ENCODE results near the gene NKD2.
"Not testable (repeated sequence)": the region's sequence is repeated elsewhere in the genome, so short reads cannot be mapped to it uniquely, and the experiment has no call there.

NKD2 gene

GRCh38 chr5:966941-967340, 41.7 kb upstream of the NKD2 start:
- Histone ChIP-seq H3K36me3 (replicated peaks; ENCODE audit: insufficient read depth, low read length) (no peaks in the 10 kb centered on the region), H3K9me3 (replicated peaks; ENCODE audit: insufficient read depth, low read length) (no peaks in the 10 kb centered on the region), H3K4me2 (ENCODE audit: low read depth, low read length) (no peak overlapping the region), H2AFZ (ENCODE audit: low read length) (no peak overlapping the region), H3K27ac (ENCODE audit: low read length) (no peak overlapping the region), H3K9me2 (replicated peaks; ENCODE audit: insufficient read depth, low read length) (no peaks in the 10 kb centered on the region), H3K4me3 (ENCODE audit: low read length) (no peak overlapping the region), H3K79me2 (ENCODE audit: low read length) (no peaks in the 10 kb centered on the region), H4K20me1 (ENCODE audit: insufficient read depth, low read length) (no peaks in the 10 kb centered on the region), H3K9ac (ENCODE audit: low read length) (no peak overlapping the region), H3K4me1 (ENCODE audit: low read length) (peaks cover 37% of the 10 kb centered on the region), H3K27me3 (replicated peaks; ENCODE audit: insufficient read depth, low read length) (peaks cover 44% of the 10 kb centered on the region), H3F3A (ENCODE audit: insufficient read depth, low read length) (peaks cover 26% of the 10 kb centered on the region; the same call in 1 of the 2 replicates)
- no peak for TF ChIP-seq EZH2 (optimal IDR thresholded peaks at IDR 0.05; ENCODE audit: low read depth, low read length)
- no peak for TF ChIP-seq EZH2phosphoT487 (IDR thresholded peaks at IDR 0.05; ENCODE audit: low read length)
- TF ChIP-seq, protein P1, sequence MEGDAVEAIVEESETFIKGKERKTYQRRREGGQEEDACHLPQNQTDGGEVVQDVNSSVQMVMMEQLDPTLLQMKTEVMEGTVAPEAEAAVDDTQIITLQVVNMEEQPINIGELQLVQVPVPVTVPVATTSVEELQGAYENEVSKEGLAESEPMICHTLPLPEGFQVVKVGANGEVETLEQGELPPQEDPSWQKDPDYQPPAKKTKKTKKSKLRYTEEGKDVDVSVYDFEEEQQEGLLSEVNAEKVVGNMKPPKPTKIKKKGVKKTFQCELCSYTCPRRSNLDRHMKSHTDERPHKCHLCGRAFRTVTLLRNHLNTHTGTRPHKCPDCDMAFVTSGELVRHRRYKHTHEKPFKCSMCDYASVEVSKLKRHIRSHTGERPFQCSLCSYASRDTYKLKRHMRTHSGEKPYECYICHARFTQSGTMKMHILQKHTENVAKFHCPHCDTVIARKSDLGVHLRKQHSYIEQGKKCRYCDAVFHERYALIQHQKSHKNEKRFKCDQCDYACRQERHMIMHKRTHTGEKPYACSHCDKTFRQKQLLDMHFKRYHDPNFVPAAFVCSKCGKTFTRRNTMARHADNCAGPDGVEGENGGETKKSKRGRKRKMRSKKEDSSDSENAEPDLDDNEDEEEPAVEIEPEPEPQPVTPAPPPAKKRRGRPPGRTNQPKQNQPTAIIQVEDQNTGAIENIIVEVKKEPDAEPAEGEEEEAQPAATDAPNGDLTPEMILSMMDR (IDR thresholded peaks at IDR 0.05; ENCODE audit: low read length): no peak
- DNase-seq: no peak

DNA sequence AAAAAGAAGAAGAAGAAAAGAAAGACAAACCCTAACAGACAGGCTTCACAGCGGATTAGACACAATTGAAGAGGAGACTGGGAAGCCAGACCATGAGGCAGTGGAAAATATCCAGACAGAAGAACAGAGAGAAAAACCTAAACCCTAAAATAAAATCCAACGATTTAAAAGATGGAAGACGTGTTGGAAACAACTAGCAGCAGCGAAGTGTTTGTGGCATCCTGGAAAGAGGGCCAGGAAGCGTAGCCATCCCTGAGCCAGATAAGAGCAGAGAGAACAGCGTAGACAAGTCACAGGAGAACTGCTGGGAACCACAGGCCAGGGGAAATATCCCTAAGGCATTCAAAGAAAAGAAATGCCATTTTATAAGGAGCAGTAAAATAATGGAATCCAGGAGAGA, 39.7 kb upstream of the NKD2 start:
- peaks cover 48% of the 10 kb centered on the region for H3K27me3 ChIP-seq (replicated peaks; ENCODE audit: insufficient read depth, low read length)

DNA sequence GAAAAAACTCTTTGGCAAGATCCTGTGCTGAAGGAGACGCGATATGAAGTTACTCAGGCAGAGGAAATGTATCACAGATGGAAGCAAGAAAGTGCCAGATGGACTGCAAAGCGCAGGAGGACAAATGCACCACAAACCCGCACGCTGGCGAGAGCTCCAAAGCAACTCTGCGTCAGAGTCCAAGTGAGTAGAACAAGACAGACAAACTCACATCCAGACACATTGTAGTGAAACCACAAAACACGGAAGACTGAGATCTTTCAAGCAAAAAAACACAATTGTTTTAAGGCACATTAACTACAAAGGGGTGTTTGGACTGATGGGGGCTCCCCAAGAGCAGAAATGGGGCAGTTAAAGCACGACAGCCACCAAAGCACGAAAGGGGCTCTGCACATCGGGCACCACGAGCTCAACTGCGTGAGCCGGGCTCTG, 39.2 kb upstream of the NKD2 start:
- peaks cover 20% of the 10 kb centered on the region for H3K4me1 ChIP-seq (ENCODE audit: low read length)
- no peaks in the 10 kb centered on the region for H3K9me2 ChIP-seq (replicated peaks; ENCODE audit: insufficient read depth, low read length)
- H3K27me3 ChIP-seq (replicated peaks; ENCODE audit: insufficient read depth, low read length): peaks cover 54% of the 10 kb centered on the region
- H3K36me3 ChIP-seq (replicated peaks; ENCODE audit: insufficient read depth, low read length): no peaks in the 10 kb centered on the region
- H3F3A ChIP-seq (ENCODE audit: insufficient read depth, low read length): peaks cover 12% of the 10 kb centered on the region; the same call in 1 of the 2 replicates
- H3K4me3 ChIP-seq (ENCODE audit: low read length): no peak overlapping the region
- TF ChIP-seq EZH2 (optimal IDR thresholded peaks at IDR 0.05; ENCODE audit: low read depth, low read length): no peak
- TF ChIP-seq, protein P1 (IDR thresholded peaks at IDR 0.05; ENCODE audit: low read length): no peak
- TF ChIP-seq EZH2phosphoT487 (IDR thresholded peaks at IDR 0.05; ENCODE audit: low read length): no peak
- no peaks in the 10 kb centered on the region for H3K79me2 ChIP-seq (ENCODE audit: low read length)
- no peak overlapping the region for H3K9ac ChIP-seq (ENCODE audit: low read length)
- H2AFZ ChIP-seq (ENCODE audit: low read length): no peak overlapping the region
- H4K20me1 ChIP-seq (ENCODE audit: insufficient read depth, low read length): no peaks in the 10 kb centered on the region
- no peak overlapping the region for H3K27ac ChIP-seq (ENCODE audit: low read length)
- no peak overlapping the region for H3K4me2 ChIP-seq (ENCODE audit: low read depth, low read length)
- DNase-seq: no peak
- no peaks in the 10 kb centered on the region for H3K9me3 ChIP-seq (replicated peaks; ENCODE audit: insufficient read depth, low read length)

More for the DNA sequence above, 39.7 kb upstream of the NKD2 start:
- H3K9me2 ChIP-seq (replicated peaks; ENCODE audit: insufficient read depth, low read length): no peaks in the 10 kb centered on the region
- no peak overlapping the region for H3K27ac ChIP-seq (ENCODE audit: low read length)
- no peaks in the 10 kb centered on the region for H3K9me3 ChIP-seq (replicated peaks; ENCODE audit: insufficient read depth, low read length)
- no peak for TF ChIP-seq EZH2phosphoT487 (IDR thresholded peaks at IDR 0.05; ENCODE audit: low read length)
- TF ChIP-seq, protein P1 (IDR thresholded peaks at IDR 0.05; ENCODE audit: low read length): no peak
- TF ChIP-seq EZH2 (optimal IDR thresholded peaks at IDR 0.05; ENCODE audit: low read depth, low read length): no peak
- H3K4me3 ChIP-seq (ENCODE audit: low read length): no peak overlapping the region
- peaks cover 16% of the 10 kb centered on the region; the same call in 1 of the 2 replicates for H3F3A ChIP-seq (ENCODE audit: insufficient read depth, low read length)
- no peaks in the 10 kb centered on the region for H3K79me2 ChIP-seq (ENCODE audit: low read length)
- no peaks in the 10 kb centered on the region for H3K36me3 ChIP-seq (replicated peaks; ENCODE audit: insufficient read depth, low read length)
- H3K4me1 ChIP-seq (ENCODE audit: low read length): peaks cover 24% of the 10 kb centered on the region
- no peak overlapping the region for H3K9ac ChIP-seq (ENCODE audit: low read length)
- H2AFZ ChIP-seq (ENCODE audit: low read length): no peak overlapping the region
- no peaks in the 10 kb centered on the region for H4K20me1 ChIP-seq (ENCODE audit: insufficient read depth, low read length)
- DNase-seq: no peak
- no peak overlapping the region for H3K4me2 ChIP-seq (ENCODE audit: low read depth, low read length)

DNA sequence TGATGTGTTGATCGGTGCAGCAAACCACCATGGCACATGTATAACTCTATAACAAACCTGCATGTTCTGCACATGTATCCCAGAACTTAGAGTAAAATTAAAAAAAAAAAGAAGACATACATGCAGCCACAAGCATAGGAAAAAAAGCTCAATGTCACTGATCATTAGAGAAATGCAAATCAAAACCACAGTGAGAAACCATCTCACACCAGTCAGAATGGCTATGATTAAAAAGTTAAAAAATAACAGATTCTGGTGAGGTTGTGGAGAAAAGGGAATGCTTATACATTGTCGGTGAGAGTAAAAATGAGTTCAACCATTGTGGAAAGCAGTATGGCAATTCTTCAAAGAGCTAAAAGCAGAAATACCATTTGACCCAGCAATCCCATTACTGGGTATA, 36.0 kb upstream of the NKD2 start:
- not testable (repeated sequence) for H3K36me3 ChIP-seq (replicated peaks; ENCODE audit: insufficient read depth, low read length); H2AFZ ChIP-seq (ENCODE audit: low read length); H4K20me1 ChIP-seq (ENCODE audit: insufficient read depth, low read length); H3K4me3 ChIP-seq (ENCODE audit: low read length); H3K79me2 ChIP-seq (ENCODE audit: low read length); H3F3A ChIP-seq (ENCODE audit: insufficient read depth, low read length); DNase-seq; H3K4me1 ChIP-seq (ENCODE audit: low read length); H3K27ac ChIP-seq (ENCODE audit: low read length); H3K9ac ChIP-seq (ENCODE audit: low read length); H3K9me2 ChIP-seq (replicated peaks; ENCODE audit: insufficient read depth, low read length); H3K4me2 ChIP-seq (ENCODE audit: low read depth, low read length); H3K9me3 ChIP-seq (replicated peaks; ENCODE audit: insufficient read depth, low read length)
- H3K27me3 ChIP-seq (replicated peaks; ENCODE audit: insufficient read depth, low read length): peaks cover 59% of the 10 kb centered on the region

Measured in MM.1S (cell line).